ENCODE results near the gene RAD51AP1.

The RAD51AP1 gene

DNA sequence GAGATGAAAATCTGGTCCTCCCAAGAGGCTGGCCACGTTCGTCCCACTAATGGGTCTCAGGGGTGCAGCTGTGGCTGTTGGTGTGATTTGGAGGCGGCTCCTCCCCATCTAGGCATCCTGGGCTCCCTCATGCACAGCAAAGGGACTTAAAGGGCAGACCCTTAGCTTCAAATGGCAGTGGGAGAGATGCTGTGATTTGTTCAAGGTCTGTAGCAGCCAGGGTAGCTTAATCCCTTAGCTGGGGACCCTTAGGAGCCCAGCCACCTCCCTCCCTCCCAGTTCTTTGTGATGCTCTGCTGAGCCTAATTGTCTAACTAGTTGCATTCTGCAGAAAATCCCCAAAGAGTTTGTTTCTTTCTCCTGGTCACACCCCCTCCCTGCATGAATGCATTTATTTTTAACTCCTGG is 41.6 kb downstream of the RAD51AP1 start:
- no peak for DNase-seq
- in situ Hi-C loops (cut with HindIII; ENCODE audit: low pct_ligation_motif_present, low pct_unique_long_range_greater_than_20kb, low sequenced_read_pairs) = no loop called here

DNA sequence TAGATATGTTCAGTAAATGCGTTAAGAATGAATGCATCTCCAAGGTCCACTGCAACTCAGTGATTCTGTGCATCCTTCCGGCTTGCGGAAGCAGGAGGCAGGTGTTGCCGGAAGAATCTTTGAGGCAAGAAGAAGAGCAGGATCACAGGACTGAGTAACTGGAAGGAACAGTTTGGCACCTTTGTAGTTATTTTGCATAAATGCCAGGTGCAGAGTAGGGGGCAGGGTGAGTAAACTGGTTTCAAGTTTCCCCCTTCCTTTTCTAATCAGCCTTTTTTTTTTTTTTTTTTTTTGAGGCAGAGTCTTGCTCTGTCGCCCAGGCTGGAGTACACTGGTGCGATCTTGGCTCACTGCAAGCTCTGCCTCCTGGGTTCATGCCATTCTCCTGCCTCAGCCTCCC is 45.6 kb downstream of the RAD51AP1 start:
- no peak for DNase-seq
- in situ Hi-C loops (cut with HindIII; ENCODE audit: low pct_ligation_motif_present, low pct_unique_long_range_greater_than_20kb, low sequenced_read_pairs) = no loop called here

DNA sequence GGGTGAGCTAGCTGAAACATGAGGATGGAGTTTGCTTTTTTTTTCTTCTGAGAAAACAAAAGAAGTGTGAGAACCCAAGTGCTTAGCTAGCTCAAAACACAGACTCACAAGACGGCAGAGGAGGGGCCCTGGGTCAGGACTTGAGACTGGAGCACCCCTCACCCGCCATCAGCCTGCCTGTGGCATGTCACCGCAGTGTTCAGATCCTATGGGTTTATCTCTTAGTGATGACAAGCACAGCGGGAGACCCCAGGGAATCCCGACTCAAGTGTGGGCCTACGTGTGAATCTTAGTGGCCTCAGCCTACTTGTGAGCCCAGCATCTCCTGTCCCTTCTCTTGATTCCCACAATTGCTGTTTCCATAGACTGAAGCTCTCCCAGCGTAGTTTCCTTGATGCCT is 46.2 kb downstream of the RAD51AP1 start:
- DNase-seq = no peak
- in situ Hi-C loops (cut with HindIII; ENCODE audit: low pct_ligation_motif_present, low pct_unique_long_range_greater_than_20kb, low sequenced_read_pairs) = no loop called here

DNA sequence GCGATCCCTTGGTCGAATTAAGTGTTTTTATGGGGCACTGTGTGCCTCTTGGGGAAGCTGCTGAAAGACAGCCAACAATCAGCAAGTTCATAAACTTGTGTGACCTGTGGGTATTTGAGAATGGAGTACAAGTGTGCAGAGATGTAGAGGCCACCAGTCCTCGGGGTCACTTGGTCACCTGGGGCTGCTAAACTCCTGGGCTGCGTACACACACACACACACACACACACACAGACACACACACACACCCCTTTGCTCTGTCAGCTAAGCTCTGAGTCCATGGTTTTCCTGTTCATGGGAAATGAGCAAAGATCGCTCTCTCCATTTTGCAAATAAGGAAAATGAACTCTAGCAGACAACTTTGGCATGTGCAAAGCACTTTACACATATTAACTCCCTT is 47.8 kb downstream of the RAD51AP1 start:
- DNase-seq = no peak
- in situ Hi-C loops (cut with HindIII; ENCODE audit: low pct_ligation_motif_present, low pct_unique_long_range_greater_than_20kb, low sequenced_read_pairs) = no loop called here

DNA sequence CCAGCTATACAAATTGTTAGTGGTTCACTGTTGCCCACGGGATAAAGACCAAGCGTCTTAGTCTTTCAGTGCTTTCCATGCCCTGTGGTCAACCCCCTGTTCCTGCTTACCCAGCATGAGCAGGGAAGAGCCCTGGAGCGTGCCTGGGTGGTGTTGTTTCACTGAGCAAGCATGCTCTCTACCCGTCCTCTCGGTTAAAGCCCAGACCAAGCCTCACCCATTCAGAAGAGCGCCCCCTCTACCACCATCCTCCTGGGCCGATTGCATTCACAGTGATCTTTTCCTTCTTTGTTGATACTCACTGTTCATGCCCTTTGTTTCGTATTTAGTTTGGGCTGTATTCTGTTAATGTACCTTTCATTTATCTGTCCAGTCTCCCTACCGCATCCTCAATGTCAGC is 48.4 kb downstream of the RAD51AP1 start:
- DNase-seq = no peak
- in situ Hi-C loops (cut with HindIII; ENCODE audit: low pct_ligation_motif_present, low pct_unique_long_range_greater_than_20kb, low sequenced_read_pairs) = no loop called here

DNA sequence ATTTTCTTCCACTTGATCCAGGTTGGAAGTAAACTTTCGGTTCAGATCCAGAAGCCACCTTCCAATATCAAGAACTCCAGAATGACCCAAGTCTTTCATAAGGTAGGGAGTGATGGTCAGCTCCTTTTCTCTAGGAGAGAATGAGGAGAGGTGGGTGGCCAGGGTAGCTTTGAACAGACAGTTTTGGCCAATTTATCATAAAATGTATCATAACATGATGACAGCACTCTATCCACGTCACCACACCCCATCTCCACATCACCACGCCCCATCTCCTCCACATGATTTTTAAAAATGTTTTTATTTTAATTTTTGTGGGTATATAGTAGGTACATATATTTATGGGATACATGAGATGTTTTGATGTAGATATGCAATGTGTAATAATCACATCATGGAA is 50.2 kb downstream of the RAD51AP1 start:
- in situ Hi-C loops (cut with HindIII; ENCODE audit: low pct_ligation_motif_present, low pct_unique_long_range_greater_than_20kb, low sequenced_read_pairs) = no loop called here
- no peak for DNase-seq

DNA sequence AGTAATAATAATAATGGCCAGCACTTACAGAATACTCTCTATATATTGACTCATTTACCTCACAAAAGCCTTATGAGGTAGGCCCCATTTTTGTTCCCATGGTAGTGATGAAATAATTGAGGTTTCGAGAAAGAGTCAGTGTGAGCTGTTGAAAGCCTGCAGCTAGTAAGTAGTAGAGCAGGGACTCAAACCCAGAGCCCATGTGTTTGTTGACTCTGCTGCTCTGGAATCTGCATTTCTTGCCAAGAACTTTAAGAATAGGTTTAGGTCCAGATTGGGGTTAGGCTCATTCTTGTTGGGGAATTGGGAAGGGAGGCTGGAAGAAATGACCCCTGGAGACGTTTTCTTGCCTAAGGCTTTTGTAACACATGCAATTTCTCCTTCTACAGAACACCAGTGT is 51.3 kb downstream of the RAD51AP1 start:
- no peak for DNase-seq
- in situ Hi-C loops (cut with HindIII; ENCODE audit: low pct_ligation_motif_present, low pct_unique_long_range_greater_than_20kb, low sequenced_read_pairs) = no loop called here

DNA sequence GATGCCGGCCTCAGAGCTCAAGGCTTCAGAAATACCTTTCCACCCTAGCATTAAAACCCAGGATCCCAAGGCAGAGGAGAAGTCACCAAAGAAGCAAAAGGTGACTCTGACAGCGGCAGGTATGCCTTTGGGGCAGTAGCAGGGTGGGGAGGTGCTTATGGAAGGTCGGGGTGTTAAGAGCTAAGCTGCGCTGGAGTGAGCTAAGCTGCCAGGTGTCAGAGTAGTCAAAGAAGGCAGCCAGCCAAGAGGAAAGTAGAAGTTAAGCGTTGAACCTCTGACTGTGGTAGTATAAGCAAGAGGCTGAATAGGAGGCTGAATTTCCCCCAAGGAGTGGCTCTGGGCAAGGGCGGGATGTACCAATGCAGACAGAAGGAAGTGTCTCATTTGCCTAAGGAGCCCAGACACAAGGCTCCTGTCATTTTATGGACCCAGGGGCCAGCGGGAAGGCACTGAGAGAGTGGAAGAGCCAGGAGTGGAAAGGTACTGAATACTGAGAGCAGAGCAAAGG is 52.5 kb downstream of the RAD51AP1 start:
- in situ Hi-C loops (cut with HindIII; ENCODE audit: low pct_ligation_motif_present, low pct_unique_long_range_greater_than_20kb, low sequenced_read_pairs) = no loop called here

DNA sequence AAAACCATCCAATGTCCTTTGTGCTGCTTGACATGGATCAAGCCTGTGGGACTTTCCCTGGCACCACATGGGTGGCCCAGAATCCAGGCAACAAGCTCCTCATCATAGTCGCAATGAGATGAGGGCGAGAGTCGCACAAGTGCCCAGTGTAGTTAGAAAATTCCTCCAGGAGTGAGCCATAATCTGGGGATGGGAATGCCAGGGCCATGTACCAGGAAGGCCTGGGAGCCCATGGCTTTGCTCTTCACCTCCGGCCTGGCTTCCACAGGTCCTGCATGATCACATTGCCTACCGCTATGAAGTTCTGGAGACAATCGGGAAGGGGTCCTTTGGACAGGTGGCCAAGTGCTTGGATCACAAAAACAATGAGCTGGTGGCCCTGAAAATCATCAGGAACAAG is 57.2 kb downstream of the RAD51AP1 start:
- in situ Hi-C loops (cut with HindIII; ENCODE audit: low pct_ligation_motif_present, low pct_unique_long_range_greater_than_20kb, low sequenced_read_pairs) = no loop called here
- DNase-seq = no peak

More for the DNA sequence above, 52.5 kb downstream of the RAD51AP1 start:
- no peak for DNase-seq

DNA sequence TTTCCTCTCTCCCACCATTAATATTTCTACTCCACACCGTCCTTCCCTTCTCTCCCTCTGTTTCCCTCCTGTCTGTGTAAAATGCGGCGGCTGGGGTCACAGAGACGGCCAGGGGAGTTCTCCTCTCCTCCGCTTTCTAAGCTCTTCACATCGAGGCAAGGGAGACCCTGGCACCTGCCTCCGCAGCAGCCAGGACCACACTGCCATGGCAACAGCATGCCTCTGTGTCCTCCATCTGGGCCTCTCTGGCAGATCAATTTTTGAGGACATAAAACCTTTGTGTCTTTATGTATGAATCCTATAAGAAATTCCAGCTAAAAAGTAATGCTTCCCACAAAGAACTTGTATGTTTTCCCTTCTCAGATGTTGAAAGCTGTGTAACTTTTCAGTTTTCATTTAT is 64.7 kb downstream of the RAD51AP1 start:
- in situ Hi-C loops (cut with HindIII; ENCODE audit: low pct_ligation_motif_present, low pct_unique_long_range_greater_than_20kb, low sequenced_read_pairs) = no loop called here

DNA sequence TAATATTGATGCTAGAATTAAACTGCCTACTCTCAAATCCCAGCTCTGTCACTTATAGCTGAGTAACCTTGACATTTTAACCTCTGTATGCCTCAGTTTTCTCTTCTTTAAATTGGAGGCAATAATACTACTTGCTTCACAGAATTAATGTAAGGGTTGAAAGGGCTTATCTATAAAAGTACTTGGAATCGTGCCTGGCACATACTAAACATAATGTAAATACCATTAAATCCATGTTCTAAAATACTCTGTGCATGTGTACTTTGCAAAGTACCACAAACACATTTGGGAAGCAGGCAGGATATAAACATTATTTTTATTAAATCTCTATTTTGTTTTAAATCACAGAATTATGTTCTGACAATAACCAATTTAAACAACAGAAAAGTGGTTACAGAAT is 65.3 kb downstream of the RAD51AP1 start:
- DNase-seq = no peak
- in situ Hi-C loops (cut with HindIII; ENCODE audit: low pct_ligation_motif_present, low pct_unique_long_range_greater_than_20kb, low sequenced_read_pairs) = no loop called here

More for the DNA sequence above, 64.7 kb downstream of the RAD51AP1 start:
- no peak for DNase-seq

DNA sequence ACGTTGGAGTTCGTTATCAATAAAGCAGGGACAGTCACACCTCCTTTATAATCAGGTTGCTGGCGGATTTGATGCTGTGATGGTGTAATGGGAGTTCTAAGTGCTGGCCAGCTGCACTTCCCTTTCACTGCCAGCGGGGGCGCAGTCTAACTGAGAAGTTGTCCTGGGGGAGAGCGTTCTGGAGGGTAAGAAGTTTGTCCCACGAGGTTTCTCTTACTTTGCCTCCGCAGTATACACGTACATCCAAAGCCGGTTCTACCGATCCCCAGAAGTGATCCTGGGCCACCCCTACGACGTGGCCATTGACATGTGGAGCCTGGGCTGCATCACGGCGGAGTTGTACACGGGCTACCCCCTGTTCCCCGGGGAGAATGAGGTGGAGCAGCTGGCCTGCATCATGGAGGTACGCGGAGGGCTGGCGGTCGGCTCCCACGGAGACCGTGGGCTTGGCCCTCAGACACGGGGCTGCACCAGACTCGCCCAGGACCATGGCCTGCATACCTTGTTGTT is 66.0 kb downstream of the RAD51AP1 start:
- in situ Hi-C loops (cut with HindIII; ENCODE audit: low pct_ligation_motif_present, low pct_unique_long_range_greater_than_20kb, low sequenced_read_pairs) = no loop called here
- DNase-seq = peak; percentile 94

DNA sequence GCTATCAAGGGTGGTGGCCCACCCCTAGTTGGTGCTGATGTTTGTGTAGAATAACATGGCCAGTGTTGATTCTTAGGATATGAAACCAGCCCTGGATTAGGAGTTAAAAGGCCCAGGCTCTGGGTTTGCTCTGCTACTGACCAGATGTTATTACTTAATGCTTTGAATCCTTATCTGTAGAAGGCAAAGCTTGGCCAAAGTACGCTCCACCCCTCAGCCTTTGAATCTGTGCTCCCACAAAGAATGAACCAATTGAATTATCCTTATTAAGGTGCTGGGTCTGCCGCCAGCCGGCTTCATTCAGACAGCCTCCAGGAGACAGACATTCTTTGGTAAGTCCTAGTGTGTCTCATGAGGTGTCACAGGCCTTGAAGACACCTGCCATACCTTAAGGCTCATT is 68.4 kb downstream of the RAD51AP1 start:
- in situ Hi-C loops (cut with HindIII; ENCODE audit: low pct_ligation_motif_present, low pct_unique_long_range_greater_than_20kb, low sequenced_read_pairs) = no loop called here
- no peak for DNase-seq

DNA sequence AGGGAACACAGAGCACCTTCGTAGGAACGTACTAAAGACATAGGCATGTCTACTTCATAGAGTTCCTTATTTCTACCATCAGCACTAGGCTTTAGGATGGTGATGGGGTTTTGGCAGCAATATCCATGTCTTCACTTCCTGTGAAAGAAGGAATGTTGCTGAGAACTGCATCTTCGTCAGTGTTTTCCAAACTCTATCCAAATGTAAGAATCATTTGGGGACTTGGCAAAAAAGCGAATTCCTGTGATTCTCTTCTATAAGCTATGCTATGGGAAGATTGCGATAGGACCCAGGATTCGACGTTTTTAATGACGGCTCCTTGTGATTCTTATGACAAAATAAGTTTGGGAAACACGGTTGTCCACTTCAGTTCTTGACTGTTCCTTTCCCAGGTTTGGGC is 70.4 kb downstream of the RAD51AP1 start:
- no peak for DNase-seq
- in situ Hi-C loops (cut with HindIII; ENCODE audit: low pct_ligation_motif_present, low pct_unique_long_range_greater_than_20kb, low sequenced_read_pairs) = no loop called here

All from ACHN (cell line).